TTC549 (cell line): Measurements from ENCODE around the gene MFSD2A.
"Not testable (repeated sequence)": the region's sequence is repeated elsewhere in the genome, so short reads cannot be mapped to it uniquely, and the experiment has no call there.

ENCODE experiments used
- FAIRE-seq: peaks from 2 replicates; lab custom pipeline; 2012; peaks lifted over from hg19 to GRCh38; lab: Jason Lieb, UNC

Gene MFSD2A

DNA sequence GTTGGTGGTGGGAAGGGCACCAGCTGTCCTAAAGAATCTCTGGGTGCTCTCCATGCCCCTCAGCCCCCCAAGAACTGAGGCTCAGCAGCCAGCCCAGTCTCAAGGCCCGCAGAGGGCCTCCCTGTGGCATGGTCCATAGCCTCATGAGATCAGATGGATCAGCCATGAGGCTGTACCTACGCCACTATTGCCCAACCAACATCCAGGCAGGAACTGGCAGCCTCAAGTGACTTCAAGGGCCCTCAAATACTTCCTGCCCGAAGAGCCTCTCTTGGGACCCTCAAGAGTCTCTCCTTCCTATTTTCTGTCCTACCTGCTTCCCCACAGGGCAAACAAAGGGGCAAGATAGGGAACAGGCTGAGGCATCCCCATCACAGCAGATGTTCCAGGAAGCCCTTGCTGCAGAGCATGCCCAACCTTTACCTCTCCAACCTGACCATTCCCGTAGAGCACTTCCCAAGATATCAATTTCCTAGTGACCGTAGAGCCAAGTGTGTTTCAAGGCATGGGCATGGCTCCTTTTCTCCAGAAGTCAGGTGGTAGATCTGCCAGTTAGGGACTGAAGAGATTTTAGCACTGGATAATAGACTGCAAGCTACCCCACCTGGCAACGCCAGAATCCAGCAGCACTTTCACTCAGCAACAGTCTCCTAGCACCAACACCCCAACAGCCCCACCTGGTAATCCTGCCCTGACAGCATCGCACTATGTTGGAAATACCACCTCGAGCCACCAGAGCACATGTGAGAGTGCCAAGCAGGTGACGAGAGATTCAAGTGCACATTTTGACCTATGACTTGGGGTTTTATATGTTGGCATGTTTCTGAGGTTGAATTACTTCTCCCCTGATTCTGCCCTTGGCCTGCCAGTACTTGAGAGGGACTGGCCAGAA, 13.7 kb upstream of the MFSD2A start:
- FAIRE-seq = no peak

DNA sequence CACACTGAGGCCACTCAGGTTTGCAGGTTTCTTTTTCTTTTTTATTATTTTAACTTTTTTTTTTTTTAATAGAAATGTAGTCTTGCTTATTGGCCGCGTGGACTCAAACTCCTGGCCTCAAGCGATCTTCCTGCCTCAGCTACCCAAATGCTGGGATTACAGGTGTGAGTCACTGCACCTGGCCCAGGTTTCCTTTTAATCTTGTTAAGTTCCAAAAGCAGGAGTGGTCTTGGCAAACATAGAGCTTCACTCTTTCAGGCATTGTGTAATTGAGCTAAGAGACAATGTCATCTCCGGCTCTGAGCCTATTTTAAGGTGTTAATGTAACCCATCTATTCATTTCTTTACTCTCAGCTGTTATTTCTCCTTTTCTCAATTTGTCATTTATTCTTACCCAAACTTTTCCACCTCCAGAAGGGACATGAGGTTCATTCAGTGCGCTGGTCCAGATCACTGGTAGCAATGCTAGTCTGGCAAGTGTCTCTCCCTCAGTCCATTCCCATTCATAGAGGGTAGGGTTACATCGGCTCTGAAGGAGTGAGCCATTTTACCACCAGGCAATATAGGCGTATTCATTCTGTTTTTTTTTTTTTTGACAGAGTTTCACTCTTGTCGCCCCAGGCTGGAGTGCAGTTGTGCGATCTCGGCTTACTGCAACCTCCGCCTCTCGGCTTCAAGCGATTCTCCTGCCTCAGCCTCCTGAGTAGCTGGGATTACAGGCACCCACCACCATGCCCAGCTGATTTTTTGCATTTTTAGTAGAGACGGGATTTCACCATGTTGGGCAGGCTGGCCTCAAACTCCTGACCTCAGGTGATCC, 11.3 kb upstream of the MFSD2A start:
- no peak for FAIRE-seq

DNA sequence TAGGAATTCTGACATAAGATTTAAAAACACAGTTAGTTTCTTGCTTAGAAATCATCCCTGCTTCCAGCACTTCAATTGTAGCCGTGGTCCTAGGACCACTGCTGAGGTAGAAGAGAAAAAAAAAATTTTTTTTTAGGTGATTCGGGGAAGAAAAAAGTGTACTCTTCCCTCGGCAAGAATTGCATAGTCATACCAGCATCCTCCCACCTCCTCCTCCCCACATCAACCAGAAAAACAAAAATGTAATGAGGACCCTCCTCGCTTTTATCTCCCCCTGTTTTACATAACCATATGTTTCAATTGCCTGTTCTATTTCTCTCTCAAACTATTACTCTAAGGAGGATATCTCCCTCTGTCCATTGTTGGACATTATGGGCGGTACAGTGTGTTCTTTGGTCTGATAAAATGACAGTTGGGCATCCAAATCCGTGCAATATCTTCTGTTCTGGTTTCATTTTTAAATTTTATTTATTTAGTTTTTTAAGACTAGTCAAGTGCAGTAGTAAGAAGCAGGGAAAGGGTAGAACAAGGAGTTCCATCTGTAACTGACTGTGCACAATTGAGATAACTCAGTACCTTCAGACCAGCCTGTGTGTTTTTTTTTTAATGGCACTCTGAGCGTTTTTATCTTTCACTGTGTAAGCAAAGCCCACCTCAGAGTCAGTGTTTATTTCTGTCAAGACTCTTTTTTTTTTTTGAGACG, 10.4 kb upstream of the MFSD2A start:
- FAIRE-seq = no peak

DNA sequence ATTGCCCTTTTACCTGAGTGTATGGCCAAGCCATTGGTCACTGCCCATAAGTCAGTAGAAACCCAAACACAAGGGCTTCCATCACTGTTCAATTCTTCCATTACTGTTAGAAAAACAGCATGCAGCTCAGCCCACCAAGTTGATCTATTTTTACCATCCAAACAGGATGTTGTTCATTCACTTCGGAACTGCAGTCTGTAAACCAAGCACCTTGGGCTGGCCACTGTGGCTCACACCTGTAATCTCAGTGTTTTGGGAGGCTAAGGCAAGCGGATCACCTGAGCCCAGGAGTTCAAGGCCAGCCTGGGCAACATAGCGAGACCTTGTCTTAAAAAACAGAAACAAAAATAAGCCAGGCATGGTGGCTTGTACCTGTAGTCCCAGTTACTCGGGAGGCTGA, 8.7 kb upstream of the MFSD2A start:
- no peak for FAIRE-seq

DNA sequence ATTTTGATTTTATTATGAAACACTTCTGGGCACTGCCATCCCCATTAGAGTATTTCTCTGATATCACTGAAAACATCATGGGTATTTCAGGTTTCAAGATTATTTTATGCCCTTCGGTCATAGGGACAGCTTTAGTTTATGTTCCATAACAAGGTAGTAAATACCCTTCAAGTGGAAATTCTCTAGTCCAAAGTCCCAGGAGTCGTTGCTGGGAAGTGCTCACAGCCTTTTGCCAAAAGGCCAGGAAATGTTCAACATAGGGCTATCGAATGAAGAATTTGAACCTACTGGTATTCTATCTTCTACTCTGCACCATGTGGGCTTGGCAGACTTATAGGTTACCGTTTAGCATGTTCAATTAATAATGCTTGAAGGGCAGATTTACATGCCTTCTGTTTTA, 7.7 kb upstream of the MFSD2A start:
- no peak for FAIRE-seq

DNA sequence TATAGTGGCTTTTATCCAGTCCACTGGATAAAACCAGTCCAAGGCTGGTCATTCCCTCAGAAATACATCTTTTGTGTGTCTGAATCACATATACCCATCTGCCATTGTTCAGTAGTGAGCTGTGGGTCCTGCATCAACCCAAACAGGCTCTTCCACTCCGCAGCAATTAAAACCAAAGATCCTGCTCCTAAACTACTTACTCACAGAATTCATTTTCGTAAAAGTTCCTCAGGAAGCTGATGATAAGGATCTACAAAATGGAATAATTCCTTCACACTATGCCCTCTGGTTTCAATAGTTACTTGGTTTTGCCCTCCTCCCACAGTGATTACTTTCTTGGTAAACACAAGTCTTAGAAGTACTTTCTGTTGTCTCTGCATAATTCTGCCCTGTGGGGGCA, 5.1 kb upstream of the MFSD2A start:
- FAIRE-seq = no peak

DNA sequence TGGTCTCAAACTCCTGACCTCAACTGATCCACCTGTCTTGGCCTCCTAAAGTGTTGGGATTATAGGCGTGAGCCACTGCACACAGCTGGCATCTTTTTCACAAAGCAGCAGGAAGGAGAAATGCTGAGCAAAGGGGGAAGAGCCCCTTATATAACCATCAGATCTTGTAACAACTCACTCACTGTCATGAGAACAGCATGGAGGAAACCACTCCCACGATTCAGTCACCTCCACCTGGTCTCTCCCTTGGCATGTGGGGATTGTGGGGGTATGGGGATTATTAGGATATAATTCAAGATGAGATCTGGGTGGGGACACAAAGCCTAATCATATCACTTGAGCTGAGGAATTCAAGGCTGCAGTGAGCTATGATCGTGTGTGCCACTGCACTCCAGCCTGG, 3.0 kb upstream of the MFSD2A start:
- FAIRE-seq = no peak

DNA sequence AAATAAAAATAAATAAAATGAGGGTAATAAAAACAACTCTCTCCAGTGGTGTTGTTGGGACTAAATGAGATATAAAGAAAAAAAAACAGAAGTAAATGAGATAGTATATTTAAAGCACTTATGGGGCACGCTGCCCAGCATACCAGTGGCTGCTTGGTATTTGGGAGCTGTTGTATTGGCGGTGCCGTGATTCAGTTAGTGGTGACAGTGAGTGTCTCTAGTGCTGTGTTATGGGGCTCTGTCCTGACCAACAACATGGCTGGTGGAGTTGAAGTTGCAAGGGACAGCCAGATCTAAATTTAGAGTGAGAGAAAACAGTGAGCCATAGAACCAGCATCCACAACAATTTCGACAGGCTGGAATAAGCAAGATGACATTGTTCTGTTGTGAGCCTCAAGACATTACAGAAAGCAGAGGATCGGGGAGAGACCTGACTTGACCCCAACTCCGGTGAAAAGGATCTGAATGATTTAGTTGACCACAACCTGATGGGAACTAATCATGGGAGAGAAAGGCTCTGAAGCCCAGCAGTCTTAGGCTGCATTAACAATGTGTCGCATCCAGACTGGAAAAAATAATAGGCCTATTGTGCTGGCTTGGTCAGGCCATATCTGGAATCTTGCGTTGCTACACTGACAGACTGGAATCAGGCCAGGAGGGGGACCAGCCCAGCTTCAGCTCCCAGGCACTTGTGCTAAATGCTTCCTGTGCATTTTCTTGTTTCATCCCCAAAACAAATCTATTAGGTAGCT, 2.4 kb upstream of the MFSD2A start:
- no peak for FAIRE-seq

DNA sequence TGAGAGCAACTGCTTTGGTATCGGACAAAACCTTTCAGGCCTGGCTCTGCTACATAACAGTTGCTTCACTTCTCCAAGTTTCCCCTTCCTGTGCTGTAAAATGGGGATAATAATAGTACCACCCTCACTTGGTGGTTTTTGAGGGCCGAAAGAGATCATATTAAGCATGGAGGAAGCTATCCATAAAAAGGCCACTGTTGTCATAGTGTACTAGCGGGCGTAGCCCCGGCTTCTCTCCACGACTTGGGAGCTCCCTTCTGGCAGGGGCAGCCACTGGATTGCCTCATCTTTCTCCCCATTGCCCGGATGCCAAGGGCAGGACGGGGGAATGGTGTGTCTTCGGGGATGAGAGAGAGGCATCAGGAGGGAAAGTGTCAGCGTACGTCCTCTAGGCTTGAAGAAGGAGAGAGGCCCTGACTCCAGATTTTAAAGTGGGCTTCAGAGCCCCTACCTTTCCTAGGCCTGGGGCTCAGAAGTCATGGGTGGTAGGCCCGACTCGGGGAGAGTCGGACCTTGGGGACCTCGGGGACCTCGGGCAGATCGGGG, 548 bp upstream of the MFSD2A start:
- no peak for FAIRE-seq

DNA sequence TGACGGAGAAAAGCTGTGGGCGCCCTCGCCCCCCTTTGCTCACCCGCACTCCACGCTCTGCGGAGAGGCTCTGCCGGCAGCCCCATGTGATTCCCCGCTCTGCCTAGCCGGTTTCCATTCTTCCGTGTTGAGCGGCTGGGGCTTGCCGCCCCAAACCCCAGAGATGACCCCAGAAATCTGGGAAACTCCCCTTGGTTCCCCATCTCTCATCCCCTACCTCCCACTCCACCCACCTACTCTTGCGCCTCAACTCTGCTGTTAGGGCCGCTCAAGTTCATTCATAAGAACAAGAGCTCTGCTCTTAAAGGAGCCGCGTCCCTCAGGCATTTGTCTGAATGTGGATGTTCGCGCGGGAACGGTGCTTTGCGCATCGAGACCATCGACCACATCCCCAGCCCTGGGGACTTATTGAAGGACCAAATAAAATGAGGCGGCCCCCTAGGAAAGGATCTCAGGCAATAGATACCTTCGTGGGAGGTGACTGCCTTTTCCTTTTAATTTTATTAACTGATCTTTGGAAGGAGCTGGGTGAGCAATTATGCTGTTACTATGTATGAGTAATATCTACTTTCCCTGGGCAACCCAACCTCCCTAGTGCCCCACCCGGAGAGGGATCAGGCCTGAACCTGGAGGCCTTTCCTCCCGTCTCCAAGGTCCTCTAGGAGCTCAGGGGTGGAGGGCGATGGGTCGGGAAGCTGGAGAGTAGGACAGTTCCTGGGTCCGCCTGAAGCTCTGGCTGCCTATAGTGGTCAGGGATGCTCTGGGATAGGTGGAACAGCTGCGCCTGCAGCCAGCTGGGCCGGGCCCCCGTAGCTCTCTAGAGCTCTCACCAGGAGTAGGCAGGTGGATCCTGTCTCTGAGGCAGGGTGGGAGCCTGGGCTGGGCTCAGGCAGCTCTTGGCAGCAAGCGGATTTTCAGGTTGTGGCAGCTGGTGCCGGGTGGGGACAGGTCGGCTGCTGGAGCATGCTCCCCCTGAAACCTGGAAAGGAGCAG, 898 bp downstream of the MFSD2A start:
- FAIRE-seq = no peak

DNA sequence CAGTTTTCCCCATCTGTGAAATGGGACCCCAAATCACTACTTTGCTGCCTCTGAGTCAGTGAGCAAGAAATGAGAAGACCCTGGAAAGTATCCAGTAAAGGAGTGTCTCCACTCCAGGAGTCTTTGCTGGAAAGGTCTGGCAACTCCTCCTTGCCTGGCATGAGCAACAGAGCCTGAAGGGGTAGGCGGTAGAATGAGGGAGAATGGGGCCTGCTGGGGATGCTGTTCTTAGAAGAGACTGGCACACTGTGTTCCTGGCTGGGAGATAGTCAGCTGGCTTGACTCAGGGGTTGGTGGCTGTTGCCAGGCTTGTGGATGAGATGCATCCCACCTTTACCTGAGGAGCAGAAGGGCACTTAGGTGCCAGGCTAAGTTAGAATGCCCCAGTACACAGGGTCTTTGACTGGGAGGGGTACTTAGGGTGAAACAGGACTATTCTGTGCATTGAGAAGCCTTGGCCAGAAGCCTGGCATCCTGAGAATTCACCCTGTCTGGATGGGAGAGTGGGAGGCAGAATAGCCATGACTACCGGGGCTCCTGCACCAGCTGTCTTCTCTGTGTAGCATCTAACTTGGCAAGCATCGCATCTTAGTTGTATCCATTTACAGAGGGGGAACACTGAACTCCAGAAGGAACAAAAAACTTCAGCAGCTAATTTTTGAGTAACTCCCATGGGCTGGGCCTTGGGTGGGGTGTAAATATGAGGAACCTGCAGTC, 2.5 kb downstream of the MFSD2A start:
- FAIRE-seq = no peak

DNA sequence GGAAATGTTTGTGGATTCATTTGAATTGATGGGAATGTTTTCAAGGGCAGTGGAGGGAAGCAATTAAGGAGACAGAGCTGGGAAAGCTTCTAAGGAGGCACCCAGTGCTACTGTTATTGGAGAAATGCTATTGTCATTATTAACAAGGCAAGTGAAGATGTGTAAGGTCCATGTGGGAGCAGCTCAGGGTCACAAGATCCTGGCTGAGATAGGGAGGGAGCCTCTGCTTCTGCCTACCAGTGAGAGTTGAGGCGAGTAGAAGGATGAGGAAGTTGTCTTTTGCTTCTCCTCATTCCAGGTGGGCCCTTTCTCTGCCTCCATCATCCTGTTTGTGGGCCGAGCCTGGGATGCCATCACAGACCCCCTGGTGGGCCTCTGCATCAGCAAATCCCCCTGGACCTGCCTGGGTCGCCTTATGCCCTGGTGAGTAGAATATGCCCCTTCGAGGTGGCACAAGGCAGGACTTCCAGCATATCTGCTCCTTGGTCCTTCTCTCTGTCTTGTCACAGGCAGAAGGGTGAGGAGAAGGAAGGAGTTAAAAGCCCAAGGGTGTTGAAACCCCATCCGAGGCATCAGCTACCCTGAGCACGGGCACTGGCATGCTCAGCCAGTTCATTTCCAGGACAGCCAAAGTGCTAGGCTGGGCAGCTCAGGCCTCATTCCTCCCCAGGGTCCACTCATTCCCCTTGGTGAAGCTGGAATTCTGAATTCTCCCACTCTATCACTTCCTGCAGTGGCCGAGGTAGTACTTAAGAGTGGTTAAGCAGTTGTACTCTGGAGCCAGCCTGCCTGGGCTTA, 3.7 kb downstream of the MFSD2A start:
- FAIRE-seq = no peak

DNA sequence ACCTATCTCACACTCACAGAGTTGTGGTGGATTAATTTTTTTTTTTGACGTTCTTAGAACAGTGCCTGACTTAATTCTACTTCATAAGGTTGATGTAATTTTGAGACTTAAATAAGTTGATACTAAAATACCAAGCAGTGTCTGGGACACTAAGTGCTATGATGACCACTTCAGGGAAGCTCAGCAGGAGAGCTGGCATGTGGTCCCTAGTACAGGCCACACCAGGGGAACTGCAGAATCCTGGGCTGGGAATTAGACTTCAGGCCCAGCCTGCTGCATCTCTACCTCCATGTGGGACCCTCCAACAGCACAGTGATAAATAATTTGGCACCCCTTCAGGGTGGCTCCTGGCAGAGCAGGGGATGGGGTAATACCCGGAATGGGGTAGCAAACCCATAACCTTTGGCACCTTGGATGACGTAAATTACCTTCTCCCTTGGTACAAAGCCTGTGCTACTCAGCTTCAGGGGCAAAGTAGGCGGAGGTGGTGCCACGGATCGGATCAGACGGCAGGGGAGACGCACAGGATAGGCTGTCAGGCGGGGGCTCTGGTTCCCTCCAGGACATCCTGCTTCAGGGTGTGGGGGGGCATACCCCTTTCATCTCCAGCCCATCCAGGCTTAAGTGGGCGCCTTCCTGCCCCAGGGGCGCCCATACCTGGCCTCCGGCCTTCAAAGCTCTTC, 4.8 kb downstream of the MFSD2A start:
- FAIRE-seq = no peak

DNA sequence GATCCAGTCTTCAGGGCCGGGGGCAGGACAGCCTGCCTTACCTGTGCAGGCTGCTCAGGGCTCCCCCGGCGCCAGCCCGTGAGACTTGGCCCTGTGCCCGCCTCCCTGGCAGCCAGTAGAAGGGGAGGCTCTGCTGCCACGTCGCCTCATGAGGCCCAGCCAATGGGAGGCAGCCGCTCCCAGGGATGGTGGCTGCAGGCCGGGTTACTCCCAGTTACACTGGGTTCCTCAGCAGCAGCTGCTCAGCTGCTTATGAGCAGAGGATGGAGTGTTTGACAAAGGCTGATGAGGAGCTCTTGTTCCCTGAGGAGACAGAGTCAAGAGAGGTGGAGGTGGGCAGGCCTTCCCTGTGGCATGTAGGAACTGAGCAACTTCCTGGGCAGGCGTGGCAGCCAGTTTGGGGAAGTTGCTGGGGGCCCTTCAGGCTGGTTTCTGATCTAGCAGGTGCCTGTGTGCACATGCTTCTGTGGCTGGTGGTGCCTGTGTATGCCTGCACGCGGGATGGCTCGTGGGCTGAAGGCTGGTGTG, 5.5 kb downstream of the MFSD2A start:
- no peak for FAIRE-seq

DNA sequence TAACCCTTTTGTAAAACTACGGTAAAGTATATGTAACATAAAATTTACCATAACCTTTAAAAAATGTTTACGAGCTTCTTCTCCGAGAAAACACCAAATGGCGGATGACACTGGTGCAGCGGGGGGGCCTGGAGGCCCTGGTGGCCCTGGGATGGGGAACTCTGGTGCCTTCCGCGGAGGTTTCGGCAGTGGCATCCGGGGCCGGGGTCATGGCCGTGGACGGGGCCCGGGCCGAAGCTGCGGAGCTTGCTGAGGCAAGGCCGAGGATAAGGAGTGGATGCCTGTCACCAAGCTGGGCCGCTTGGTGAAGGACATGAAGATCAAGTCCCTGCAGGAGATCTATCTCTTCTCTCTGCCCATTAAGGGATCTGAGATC, 7.5 kb downstream of the MFSD2A start:
- FAIRE-seq = no peak

DNA sequence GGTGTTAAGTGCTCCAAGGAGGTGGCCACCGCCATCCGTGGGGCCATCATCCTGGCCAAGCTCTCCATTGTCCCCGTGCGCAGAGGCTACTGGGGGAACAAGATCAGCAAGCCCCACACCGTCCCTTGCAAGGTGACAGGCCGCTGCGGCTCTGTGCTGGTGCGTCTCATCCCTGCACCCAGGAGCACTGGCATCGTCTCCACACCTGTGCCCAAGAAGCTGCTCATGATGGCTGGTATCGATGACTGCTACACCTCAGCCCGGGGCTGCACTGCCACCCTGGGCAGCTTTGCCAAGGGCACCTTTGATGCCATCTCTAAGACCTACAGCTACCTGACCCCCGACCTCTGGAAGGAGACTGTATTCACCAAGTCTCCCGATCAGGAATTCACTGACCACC, 8.0 kb downstream of the MFSD2A start:
- FAIRE-seq = not testable (repeated sequence)

DNA sequence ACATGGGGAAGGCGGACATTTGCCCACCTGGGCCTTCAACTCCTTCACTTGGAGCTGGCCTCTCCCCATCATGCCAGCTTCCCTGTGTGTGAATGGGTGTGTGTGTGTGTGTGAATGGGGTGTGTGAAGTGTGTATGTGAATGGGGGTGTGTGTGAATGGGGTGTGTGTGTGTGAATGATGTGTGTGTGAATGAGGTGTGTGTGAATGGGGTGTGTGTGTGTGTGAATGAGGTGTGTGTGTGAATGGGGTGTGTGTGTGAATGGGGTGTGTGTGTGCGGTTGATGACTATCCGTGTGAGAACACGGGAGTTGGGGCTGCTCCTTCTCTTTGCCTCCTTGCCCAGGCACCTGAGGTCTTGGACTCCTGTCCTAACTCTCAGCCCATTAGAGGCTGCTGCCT, 9.6 kb downstream of the MFSD2A start:
- no peak for FAIRE-seq

DNA sequence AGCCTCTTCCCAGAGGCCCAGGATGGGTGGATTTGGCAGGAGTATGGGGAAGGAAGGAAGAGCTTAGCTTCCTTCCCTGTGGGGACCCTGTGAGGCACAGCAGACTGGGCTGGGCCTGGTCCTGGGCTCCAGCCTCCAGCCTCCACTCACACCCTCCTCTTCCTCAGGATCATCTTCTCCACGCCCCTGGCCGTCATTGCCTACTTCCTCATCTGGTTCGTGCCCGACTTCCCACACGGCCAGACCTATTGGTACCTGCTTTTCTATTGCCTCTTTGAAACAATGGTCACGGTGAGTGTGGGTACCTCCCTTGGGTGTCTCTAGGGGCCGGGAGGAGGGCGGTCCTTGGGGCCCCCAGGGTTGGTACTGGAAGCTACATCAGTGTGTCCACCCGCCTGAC, 10.1 kb downstream of the MFSD2A start:
- FAIRE-seq = no peak
